GM19240 (cell line): ENCODE results near the gene KRTAP12-2.

ENCODE experiments used
- DNase-seq: peaks from one replicate; pipeline ENCODE4 v3.0.0; 2011; ENCODE audit warnings: low spot score; ENCODE audit not compliant: insufficient read length

KRTAP12-2 gene

DNA sequence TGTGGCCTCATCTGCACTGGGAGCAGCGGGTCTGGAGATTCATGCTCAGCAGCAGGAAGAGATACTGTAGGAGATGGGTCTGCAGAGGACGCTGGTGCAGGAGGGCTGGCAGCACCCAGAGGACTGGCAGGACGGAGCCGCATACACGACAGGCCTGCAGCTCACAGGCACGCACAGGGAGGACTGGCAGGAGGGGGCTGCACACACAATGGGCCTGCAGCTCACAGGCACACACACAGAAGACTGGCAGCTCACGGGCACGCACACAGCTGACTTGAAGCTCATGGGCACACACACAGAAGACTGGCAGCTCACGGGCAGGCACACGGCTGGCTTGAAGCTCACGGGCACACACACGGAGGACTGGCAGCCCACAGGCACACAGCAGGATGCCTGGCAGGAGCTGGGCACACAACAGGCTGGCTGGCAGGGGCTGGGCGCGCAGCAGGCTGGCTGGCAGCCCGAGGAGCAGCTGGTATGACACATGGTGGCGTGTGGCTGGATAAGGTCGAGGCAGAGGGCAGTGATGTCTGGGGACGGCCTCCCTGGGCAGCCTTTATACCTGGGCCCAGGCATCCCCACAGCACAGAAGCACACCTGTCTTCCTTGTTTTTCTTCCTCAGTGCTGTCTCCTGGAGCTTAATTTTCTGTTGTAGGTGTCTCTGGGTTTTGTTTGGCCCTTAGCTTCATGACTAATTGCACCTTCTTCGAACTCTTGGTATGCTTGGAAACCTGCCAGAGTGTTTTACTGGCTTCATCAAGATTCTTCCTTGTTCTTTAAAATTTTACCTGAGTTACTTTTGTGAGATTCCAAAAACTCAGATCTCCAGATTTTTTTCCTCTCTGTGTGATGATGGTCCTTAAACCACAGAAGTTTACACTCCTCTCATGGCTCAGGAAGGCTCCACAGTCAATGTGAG, at the start of gene KRTAP12-2:
TSS of gene KRTAP12-2 (minus strand) at position 527 of the 920 bp plus-strand sequence. CDS start at position 486, 41 bp downstream.
- no peak for DNase-seq

GRCh38 chr21:44714905-44715304, 48.2 kb upstream of the KRTAP12-2 start:
- DNase-seq, result no peak

DNA sequence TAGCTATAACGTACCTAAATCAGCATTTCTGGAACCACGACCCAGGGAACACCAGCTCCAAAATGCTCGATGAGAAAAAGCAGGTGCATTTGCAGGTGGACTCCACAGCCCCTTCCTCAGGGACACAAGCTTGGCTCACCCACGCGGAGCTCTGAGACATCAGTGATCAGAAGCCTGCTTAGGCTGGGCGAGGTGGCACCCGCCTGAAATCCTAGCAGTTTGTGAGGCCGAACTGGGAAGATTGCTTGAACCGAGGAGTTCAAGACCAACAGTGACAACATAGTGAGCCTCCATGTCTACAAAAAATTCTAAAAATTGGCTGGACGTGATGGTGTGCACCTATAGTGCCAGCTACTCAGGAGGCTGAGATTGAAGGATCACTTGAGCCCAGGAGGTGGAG, 47.1 kb upstream of the KRTAP12-2 start:
- DNase-seq, result no peak

DNA sequence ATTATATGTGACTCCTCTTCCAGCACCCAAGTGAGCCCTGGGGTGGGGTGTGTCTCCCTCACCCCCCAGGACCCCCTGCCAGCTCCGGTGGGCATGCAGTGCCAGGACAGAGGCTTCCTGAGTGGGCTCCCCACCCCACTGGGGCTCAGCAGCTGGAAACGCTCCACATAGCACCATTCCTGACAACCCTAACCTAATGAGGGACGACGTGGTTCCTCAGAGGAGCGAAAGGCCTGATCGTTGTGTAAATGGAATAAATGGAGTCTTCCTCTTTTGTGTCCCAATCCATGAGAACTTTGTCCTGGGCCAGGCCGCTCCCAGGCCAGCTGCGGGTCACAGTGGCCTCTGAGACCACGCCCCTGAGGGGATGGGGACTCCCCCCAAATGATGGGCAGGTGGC, 46.4 kb upstream of the KRTAP12-2 start:
- no peak for DNase-seq

GRCh38 chr21:44712203-44713028, 45.7 kb upstream of the KRTAP12-2 start:
- DNase-seq, result no peak

- DNase-seq, result no peak
Observed at GRCh38 chr21:44711327-44712202, 44.8 kb upstream of the KRTAP12-2 start, which contains the start of gene TSPEAR. Gene TSPEAR, minus strand, starts transcription at chr21:44711572. Its CDS starts 58 bp downstream, at chr21:44711514.

- DNase-seq, result no peak
Observed at GRCh38 chr21:44710756-44711326, 44.1 kb upstream of the KRTAP12-2 start.

- no peak for DNase-seq
Observed at GRCh38 chr21:44710294-44710665, 43.6 kb upstream of the KRTAP12-2 start.

- no peak for DNase-seq
Observed at GRCh38 chr21:44709426-44710293, 42.9 kb upstream of the KRTAP12-2 start.

DNA sequence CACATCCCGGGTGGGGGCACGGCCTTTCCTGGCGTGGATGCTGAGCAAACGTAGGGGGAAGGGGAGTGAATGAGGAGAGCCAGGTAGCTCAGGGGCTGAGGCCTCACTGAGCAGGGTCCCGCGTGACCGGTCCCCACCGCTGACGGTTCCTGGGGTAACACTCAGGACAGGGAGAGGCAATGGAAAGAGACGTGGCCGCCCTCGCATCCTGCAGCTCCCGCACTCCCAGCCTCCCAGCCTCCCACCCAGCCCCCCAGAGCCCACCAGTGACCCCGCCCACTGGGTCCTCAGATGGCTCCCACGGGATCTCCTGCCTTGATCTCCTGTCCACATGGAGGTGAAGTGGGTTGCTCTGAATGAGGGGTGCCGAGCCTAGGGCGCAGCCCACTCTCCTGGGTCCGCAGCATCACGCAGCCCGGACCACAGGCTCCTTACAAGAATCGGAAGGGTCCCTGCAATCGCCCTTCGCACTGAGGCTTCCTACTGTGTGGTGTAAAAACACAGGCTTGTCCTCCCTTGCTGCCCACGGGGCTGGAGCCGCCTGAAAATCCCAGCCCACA, 42.2 kb upstream of the KRTAP12-2 start:
- no peak for DNase-seq

DNA sequence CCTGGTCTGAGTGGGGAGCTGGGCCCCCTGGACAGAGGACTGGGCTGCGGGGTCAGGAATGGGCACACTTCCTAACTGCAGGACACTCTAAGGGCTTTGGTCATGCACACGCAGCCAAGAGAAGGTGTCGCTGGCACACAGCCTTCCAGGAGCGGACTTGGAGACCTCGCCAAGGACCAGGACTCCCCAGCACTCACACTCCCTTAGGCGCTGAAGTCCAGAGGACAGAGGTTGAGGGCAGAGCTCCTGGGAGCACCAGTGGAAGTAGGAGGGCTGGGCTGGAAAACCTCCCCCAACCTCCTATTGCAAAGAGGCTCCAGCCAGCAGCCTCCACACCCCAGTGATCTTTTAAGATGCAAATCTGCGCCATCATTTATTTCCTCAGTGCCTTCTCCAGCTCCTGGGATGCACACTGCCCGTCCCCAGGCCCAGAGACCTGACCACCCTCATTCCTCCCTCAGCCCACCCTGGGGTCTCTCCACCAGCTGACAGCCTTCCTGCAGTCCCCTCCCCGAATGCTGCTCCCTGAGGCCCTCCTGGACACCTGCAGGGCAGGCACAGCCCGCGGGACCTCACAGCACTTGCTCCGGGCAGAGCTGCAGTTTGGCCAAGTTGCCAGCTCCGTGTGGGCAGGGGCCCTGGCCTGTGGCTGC, 41.6 kb upstream of the KRTAP12-2 start:
- no peak for DNase-seq

DNA sequence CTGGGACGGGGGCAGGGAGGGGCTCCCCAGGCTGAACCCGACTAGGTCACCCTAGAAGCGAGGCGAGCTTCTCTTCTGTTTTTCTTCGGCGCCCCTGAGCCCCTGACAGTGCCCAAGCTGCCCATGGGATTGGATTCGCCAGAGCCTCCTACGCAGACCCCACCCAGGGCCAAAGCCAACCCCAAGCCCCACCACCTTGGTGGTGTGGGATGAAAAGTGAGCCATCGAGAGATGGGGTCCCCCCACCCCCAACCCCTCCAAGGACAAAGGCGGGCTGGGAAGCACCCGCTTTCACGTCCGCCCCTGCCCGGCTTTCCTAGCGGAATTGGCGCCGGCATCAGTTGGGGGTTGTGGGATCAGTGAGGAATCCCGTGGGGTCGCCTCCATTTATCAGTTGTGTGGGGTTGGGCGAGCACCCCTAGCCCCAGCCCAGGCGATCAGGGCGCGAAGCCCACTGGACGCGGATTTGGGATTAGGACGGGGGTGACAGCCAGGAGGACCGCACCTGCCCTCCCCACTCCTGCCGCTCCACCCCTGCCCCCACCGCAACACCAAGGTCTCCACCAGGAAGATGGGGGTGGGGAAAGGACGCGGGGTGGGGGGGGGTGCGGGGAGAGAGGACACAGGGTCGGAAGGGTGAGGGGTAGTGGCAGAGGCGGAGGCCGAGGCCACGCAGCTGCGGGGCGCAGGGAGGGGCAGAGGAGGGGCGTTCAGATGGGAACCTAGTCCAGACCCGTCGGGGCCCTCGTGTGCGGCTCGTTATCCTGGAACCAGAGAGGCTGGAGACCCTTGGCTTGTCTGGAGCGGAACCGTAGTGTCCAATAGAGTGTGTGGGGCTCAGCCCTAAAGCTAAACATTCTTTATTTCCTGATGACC, 40.2 kb upstream of the KRTAP12-2 start:
- no peak for DNase-seq

DNA sequence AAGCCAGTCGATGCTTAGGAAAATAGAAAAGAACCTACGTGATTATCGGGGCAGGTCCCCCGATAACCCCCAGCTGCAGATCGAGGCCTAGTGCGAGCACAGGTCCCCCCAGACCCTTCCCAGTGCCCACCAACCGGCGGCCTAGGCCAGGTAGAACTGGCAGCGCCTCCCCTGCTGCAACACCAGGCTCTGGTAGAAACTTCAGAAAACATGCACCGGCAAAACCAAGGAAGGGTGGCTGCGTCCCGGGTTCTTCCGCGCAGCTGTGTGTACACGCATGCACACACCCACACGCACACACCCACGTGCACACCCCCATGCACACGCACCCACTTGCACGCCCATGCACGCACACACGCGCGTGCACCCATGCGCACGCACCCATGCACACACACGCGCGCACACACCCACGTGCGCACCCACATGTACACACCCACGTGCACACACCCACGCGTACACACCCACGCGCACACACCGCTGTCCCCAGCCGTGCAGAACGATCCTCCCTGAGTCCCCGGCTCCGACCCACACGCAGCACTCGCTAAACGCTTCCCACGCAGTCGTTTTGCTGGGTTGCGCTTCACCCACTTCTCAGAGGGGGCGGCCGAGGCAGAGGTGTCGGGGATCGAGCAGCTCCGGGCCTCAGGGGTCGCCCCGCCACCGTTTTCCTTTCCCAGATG, 39.4 kb upstream of the KRTAP12-2 start:
- DNase-seq, result no peak

DNA sequence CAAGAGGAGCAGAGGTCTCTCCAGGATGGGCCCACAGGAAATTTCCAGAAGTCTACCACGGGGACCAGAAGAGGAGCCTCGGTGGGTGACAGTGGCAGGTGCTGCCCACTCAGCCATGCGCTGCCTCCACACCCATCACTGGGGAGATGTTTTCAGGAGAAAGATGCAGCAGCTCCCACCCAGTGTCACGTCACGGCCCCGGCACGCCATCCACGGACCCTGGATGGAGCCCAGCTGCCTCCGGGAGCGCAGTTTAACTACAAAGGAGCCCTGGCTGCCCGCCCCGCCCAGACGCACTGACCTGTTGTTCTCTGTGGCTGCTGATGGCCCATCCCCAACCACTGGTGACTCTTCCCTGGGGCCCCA, 37.9 kb upstream of the KRTAP12-2 start:
- DNase-seq, result no peak

DNA sequence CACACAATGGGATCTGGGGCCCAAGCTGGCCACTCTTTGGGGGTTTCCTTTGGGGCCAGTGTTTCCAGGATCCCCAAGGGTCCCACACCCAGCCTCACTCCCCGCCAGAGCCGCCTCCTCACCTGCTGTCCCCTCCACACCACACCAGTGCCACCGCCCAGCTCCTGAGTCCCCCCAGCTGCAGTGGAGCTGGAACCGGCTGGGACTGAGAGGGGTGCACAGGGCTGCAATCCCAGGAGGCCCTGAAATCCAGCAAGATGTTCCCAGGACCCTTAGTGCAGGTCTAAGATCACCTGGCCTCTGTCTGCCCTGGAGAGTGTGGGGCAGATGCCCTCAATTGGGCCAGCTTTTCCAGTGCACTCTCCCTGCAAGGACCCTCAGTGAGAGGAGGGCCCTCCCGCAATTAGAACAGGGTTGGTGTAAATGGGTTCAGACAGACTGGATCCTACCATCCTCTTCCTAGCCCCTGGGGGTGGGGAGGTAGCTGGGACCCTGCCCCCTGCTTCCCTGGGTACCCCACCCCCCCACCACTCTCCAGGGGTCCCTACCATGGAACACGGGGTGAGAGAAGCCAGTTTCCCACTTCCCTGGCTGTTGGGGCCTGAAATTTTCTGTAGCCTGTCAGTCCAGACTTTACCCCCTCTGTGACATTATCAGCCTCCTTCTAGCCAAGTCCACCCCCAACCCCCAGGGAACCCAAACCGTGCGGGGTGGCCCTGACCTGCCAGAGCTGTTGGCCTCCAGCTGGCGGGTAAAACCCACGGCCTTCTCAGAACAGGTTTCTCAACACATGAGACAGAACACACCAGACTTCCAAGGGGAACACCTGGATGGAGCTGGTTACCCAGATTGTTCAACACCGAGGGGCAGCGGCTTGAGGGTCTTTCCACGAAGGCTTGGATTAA, 37.3 kb upstream of the KRTAP12-2 start:
- DNase-seq, result no peak

DNA sequence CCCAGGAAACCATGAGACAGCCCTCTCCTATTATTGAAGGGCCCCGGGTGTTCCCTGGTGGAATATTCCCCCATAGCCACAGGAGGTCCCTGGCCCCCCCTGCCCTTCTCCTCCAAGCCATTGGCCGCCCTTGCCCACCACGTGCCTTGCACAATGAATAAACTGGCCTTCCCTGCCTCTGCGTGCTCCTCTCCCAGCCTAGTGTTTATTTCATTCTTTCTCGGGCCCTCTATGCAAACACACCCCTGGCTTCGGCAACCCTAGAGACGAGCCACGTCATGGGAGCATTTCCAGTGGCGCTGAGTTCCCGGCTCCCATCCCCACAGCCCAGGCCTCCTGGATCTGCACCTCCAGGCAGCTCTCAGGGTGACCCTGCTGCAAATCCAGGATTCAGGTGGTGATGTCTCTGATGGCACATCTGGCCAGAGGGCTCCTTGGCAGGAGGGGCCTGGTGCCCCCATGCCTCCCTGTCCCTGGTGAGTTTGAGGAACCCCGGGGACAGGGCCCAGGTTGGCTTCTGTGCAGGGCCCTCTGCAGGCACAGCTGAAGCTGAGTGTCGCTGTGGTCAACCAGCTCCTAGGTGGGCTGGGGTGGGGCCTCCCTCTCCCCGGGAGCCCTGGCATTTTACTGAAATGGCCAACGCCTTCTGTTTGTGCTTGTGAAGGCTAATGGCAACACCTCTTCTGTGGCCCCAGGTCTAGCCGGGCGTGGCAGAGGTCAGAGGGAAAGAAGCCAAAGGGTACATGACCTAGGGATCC, 36.4 kb upstream of the KRTAP12-2 start:
- DNase-seq, result no peak
